Measurements from ENCODE around the gene FBXO22. TPM values are rescaled to one million over a fixed set of nuclear protein-coding genes. Genes with fewer than 3 reads are reported as not detected.
"Not testable (repeated sequence)": the region's sequence is repeated elsewhere in the genome, so short reads cannot be mapped to it uniquely, and the experiment has no call there.

Gene FBXO22
- total and polyA plus RNA-seq, 10 of the 15 experiments (the other 5 are each of a cell fraction or from before 2014, with no cell fraction given) = 15.2 to 110 (median 42.8) TPM

DNA sequence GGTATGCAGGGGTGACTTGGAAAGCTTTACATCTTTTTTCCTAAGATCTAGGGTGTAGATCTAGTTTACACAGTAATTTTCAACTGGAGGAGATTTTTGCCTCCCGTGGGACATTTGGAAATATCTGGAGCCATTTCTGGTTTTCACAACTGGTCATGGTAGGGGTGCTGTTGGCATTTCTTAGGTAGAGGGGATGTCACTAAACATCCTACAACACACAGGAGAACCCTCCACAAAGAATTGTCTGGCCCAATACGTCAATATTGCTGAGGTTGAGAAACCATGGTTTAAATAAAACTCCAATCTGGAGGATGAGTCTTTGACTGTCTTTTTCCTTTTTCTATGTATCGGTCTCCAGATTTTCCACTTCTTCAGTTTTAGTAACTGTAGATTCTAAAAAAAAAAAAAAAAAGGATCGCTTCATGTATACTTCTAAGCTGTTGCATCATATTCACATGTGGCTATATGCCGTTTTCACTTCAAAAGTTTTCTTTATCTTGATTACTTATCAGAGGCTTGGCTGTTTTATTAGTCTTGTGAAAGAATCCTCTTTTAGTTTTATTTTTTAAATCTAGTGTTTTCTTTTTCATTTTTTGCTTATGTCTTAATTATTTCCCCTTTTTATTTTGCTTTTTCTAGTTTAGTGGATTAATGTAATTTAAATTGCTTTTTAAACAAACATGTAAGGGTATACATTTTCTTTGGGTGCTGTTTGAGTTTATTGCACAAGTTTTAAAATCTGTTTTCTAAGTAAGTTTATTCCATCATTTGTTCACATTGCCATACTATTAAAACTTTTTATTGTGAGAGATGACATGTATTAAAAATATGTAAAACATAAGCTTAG, 39.2 kb upstream of the FBXO22 start:
- ChIA-PET POLR2A (no interaction called here), CTCF (interaction anchor here (0.6 to 1.3 kb wide), 3 partner anchors 17 to 275 kb away, joined by 3 to 5 read pairs (median 3); no protein-coding TSS in a partner anchor), SMC1A (ENCODE audit: uncharacterized antibody, unreplicated experiment) (no interaction called here), RAD21 (ENCODE audit: unreplicated experiment) (interaction anchor here (1.0 kb wide), 1 partner anchor 413 kb away, joined by 3 read pairs; the partner anchor contains the start of gene SIN3A)
- no TSS peak for BruUV-seq (replicated peaks)
- Histone ChIP-seq H3K4me3 (no peak overlapping the region), H3K36me3 (ENCODE audit: control insufficient read depth in 2 of 2, insufficient read depth in 2 of 2, low read length in 1 of 2) (peaks cover 4 to 5% of the 10 kb centered on the region in 2 experiments), H4K20me1 (ENCODE audit: control insufficient read depth, insufficient read depth) (no peaks in the 10 kb centered on the region), H3K27me3 (replicated peaks in 1 of 2; ENCODE audit: control insufficient read depth in 2 of 2, insufficient read depth in 2 of 2, low read length in 1 of 2) (no peaks in the 10 kb centered on the region), H3K4me1 (ENCODE audit: control insufficient read depth, insufficient read depth, low read length) (peaks cover 12% of the 10 kb centered on the region; the same call in 1 of the 2 replicates), H3K4me2 (ENCODE audit: control insufficient read depth, insufficient read depth) (no peak overlapping the region), H2AFZ (ENCODE audit: control insufficient read depth, low read depth, low read length) (no peak overlapping the region), H3K27ac (ENCODE audit: control insufficient read depth, insufficient read depth) (no peak overlapping the region), H3K79me2 (ENCODE audit: control insufficient read depth, insufficient read depth, low read length) (no peaks in the 10 kb centered on the region), H3K9me3 (replicated peaks; ENCODE audit: control insufficient read depth, insufficient read depth, low read length) (no peaks in the 10 kb centered on the region), H3K9ac (ENCODE audit: control insufficient read depth, insufficient read depth, low read length) (no peak overlapping the region)
- ATAC-seq (no peak), FAIRE-seq (no peak), DNase-seq (ENCODE audit: low read depth, low spot score) (no peak)
- 76% methylated on average over 5 of the region's 5 CpGs for WGBS (ENCODE audit: insufficient coverage, insufficient replicate concordance, low lambda C conversion rate, missing lambda C conversion rate)
- in situ Hi-C loops (cut with MboI) = no loop called here
- intact Hi-C loops (cut with micrococcal nuclease; ENCODE audit: unreplicated experiment) = no loop called here
- TF ChIP-seq, protein P1, sequence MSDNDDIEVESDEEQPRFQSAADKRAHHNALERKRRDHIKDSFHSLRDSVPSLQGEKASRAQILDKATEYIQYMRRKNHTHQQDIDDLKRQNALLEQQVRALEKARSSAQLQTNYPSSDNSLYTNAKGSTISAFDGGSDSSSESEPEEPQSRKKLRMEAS (IDR thresholded peaks at IDR 0.05; ENCODE audit: low read depth, low read length) = no peak
- TF ChIP-seq, protein P2, sequence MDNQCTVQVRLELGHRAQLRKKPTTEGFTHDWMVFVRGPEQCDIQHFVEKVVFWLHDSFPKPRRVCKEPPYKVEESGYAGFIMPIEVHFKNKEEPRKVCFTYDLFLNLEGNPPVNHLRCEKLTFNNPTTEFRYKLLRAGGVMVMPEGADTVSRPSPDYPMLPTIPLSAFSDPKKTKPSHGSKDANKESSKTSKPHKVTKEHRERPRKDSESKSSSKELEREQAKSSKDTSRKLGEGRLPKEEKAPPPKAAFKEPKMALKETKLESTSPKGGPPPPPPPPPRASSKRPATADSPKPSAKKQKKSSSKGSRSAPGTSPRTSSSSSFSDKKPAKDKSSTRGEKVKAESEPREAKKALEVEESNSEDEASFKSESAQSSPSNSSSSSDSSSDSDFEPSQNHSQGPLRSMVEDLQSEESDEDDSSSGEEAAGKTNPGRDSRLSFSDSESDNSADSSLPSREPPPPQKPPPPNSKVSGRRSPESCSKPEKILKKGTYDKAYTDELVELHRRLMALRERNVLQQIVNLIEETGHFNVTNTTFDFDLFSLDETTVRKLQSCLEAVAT (IDR thresholded peaks at IDR 0.05) = no peak
- TF ChIP-seq CHD1 (IDR thresholded peaks at IDR 0.05; ENCODE audit: low read depth, low read length) (no peak), BMI1 (IDR thresholded peaks at IDR 0.05; ENCODE audit: borderline replicate concordance) (no peak)

DNA sequence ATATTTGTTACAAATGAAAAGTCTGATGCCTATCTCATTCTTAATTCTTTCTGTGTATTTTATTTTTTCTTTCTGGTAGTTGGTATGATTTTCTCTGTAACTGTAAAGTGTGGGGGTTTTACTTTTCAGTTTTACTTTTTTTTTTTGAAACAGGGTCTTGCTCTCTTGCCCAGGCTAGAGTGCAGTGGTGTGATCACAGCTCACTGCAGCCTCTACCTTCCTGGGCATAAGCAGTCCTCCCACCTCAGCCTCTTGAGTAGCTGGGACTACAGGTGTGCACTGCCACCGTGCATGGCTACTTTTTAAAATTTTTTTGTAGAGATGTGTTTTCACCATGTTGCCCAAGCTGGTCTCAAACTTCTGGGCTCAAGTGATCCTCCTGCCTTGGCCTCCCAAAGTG, 37.6 kb upstream of the FBXO22 start:
- RAD21 ChIA-PET (ENCODE audit: unreplicated experiment) = interaction anchor here (0.9 kb wide), 1 partner anchor 60 kb away, joined by 3 read pairs; no protein-coding TSS in a partner anchor
- BruUV-seq (replicated peaks) = not testable (repeated sequence)

More for the DNA sequence above, 37.6 kb upstream of the FBXO22 start:
- in situ Hi-C loops (cut with MboI); FAIRE-seq; H3K9ac ChIP-seq (ENCODE audit: control insufficient read depth, insufficient read depth, low read length); H2AFZ ChIP-seq (ENCODE audit: control insufficient read depth, low read depth, low read length); H3K79me2 ChIP-seq (ENCODE audit: control insufficient read depth, insufficient read depth, low read length); H3K4me3 ChIP-seq; H3K9me3 ChIP-seq (replicated peaks; ENCODE audit: control insufficient read depth, insufficient read depth, low read length); intact Hi-C loops (cut with micrococcal nuclease; ENCODE audit: unreplicated experiment); H3K27me3 ChIP-seq (replicated peaks in 1 of 2; ENCODE audit: control insufficient read depth in 2 of 2, insufficient read depth in 2 of 2, low read length in 1 of 2); H3K4me2 ChIP-seq (ENCODE audit: control insufficient read depth, insufficient read depth); H3K36me3 ChIP-seq (ENCODE audit: control insufficient read depth in 2 of 2, insufficient read depth in 2 of 2, low read length in 1 of 2); H3K27ac ChIP-seq (ENCODE audit: control insufficient read depth, insufficient read depth); H4K20me1 ChIP-seq (ENCODE audit: control insufficient read depth, insufficient read depth); DNase-seq (ENCODE audit: low read depth, low spot score); POLR2A ChIA-PET; ATAC-seq: not testable (repeated sequence)
- H3K4me1 ChIP-seq (ENCODE audit: control insufficient read depth, insufficient read depth, low read length) = peaks cover 12% of the 10 kb centered on the region; the same call in 1 of the 2 replicates
- 94% methylated on average over 1 of the region's 1 CpG for WGBS (ENCODE audit: insufficient coverage, insufficient replicate concordance, low lambda C conversion rate, missing lambda C conversion rate)
- ChIA-PET CTCF (interaction anchor here (0.8 to 0.9 kb wide), 2 partner anchors 18 to 273 kb away, joined by 3 read pairs; no protein-coding TSS in a partner anchor), SMC1A (ENCODE audit: uncharacterized antibody, unreplicated experiment) (interaction anchor here (1.0 to 2.6 kb wide), 2 partner anchors 19 to 142 kb away, joined by 3 to 8 read pairs; a partner anchor contains a TSS)
